Measurements from ENCODE around the gene CHEK1. TPM values are rescaled to one million over a fixed set of nuclear protein-coding genes. Genes with fewer than 3 reads are reported as not detected.

CHEK1 gene
- total RNA-seq, 1 donor from 2014 or later, result 52.7 TPM

DNA sequence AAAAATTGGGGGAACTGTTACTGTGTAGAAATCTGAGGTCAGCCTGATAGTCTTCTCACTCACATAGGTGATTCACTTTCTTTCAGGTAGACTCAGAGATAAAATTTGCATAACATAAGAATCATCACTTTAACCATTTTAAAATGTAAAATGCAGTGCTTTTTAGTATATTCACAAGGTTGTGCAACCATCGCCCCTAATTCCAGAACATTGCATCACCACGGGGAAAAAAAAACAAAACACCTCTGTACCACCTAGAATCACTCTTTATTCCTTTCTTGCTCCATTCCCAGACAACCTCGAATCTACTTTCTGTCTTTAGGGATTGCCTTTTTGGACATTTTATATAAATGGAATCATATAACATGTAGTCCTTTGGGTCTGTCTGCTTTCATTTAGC lies 20.9 kb downstream of the CHEK1 start:
- DNase-seq (ENCODE audit: low spot score, unreplicated experiment), result no peak
- Mint-ChIP-seq H3K9me3 (ENCODE audit: low read depth) (no peaks in the 10 kb centered on the region), H3K4me3 (ENCODE audit: low read depth) (no peak overlapping the region), H3K4me1 (ENCODE audit: low read depth) (no peaks in the 10 kb centered on the region), H3K27ac (no peak overlapping the region), H3K36me3 (ENCODE audit: insufficient read depth) (peaks cover 27% of the 10 kb centered on the region), H3K27me3 (no peaks in the 10 kb centered on the region)
- TF ChIP-seq, protein P1, sequence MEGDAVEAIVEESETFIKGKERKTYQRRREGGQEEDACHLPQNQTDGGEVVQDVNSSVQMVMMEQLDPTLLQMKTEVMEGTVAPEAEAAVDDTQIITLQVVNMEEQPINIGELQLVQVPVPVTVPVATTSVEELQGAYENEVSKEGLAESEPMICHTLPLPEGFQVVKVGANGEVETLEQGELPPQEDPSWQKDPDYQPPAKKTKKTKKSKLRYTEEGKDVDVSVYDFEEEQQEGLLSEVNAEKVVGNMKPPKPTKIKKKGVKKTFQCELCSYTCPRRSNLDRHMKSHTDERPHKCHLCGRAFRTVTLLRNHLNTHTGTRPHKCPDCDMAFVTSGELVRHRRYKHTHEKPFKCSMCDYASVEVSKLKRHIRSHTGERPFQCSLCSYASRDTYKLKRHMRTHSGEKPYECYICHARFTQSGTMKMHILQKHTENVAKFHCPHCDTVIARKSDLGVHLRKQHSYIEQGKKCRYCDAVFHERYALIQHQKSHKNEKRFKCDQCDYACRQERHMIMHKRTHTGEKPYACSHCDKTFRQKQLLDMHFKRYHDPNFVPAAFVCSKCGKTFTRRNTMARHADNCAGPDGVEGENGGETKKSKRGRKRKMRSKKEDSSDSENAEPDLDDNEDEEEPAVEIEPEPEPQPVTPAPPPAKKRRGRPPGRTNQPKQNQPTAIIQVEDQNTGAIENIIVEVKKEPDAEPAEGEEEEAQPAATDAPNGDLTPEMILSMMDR (IDR thresholded peaks at IDR 0.05; ENCODE audit: unreplicated experiment), result no peak

DNA sequence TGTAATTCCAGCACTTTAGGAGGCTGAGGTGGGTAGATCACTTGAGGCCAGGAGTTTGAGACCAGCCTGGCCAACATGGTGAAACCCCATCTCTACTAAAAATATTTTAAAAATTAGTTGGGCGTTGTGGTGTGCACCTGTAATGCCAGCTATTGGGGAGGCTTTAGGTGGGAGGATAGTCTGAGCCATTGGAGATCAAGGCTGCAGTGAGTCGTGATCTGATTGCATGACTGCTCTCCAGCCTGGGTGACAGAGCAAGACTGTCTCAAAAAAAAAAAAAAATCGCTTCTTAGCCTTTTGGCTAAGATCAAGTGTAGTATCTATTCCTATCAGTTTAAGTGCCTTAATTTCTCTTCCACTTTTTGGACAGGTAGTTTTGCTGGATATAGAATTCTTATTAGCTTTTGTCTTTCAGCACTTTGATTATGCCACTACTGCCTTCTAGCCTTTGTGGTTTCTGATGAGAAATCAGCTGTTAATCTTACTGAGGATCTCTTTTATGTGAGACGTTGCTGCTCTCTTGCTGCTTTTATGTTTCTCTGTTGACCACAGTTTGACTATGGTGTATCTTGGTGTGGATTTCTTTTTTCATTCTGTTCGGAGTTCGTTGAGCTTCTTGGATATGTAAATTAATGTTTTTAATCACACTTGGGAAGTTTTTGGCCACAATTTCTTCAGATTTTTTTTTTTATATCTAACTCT lies 24.7 kb downstream of the CHEK1 start:
- TF ChIP-seq, protein P1 (IDR thresholded peaks at IDR 0.05; ENCODE audit: unreplicated experiment), result no peak
- H3K4me3 Mint-ChIP-seq (ENCODE audit: low read depth), result no peak overlapping the region
- no peaks in the 10 kb centered on the region for H3K9me3 Mint-ChIP-seq (ENCODE audit: low read depth)
- H3K27ac Mint-ChIP-seq, result no peak overlapping the region
- H3K4me1 Mint-ChIP-seq (ENCODE audit: low read depth), result no peaks in the 10 kb centered on the region
- no peaks in the 10 kb centered on the region for H3K27me3 Mint-ChIP-seq
- DNase-seq (ENCODE audit: low spot score, unreplicated experiment), result no peak
- peaks cover 22% of the 10 kb centered on the region for H3K36me3 Mint-ChIP-seq (ENCODE audit: insufficient read depth)

DNA sequence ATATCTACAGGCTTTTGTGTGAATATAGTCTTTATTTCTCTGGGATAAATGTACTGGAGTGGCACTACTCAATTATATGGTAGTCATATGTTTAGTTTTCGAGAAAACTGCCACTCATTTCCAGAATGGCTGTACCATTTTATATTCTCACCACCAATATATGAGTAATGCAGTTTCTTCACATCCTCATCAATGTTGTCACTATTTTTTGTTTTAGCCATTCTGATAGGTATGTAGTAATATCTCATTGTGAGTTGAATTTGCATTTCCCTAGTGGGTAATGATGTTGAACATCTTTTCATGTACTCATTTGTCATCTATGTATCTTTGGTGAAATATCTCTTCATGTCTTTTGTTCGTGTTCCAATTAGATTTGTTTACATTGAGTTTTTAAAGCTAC lies 37.7 kb downstream of the CHEK1 start:
- TF ChIP-seq, protein P1 (IDR thresholded peaks at IDR 0.05; ENCODE audit: unreplicated experiment), result no peak
- H3K27ac Mint-ChIP-seq, result no peak overlapping the region
- no peaks in the 10 kb centered on the region for H3K4me1 Mint-ChIP-seq (ENCODE audit: low read depth)
- H3K27me3 Mint-ChIP-seq, result no peaks in the 10 kb centered on the region
- H3K36me3 Mint-ChIP-seq (ENCODE audit: insufficient read depth), result peaks cover 47% of the 10 kb centered on the region
- peaks cover 33% of the 10 kb centered on the region for H3K9me3 Mint-ChIP-seq (ENCODE audit: low read depth)
- no peak overlapping the region for H3K4me3 Mint-ChIP-seq (ENCODE audit: low read depth)
- no peak for DNase-seq (ENCODE audit: low spot score, unreplicated experiment)

DNA sequence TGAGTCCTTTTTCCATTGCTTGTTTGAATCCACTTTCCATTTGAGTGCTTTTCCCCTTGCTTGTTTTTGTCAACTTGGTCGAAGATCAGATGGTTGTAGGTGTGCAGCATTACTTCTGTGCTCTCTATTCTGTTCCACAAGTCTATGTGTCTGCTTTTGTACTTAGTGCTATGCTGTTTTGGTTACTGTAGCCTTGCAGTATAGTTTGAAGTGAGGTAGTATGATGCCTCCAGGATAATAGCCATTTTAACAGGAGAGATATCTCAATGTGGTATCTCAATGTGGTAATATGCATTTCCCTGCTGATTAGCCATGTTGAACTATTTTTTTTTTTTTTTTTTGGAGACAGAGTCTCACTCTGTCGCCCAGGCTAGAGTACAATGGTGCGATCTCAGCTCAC lies 38.9 kb downstream of the CHEK1 start:
- peaks cover 46% of the 10 kb centered on the region for H3K36me3 Mint-ChIP-seq (ENCODE audit: insufficient read depth)
- H3K4me1 Mint-ChIP-seq (ENCODE audit: low read depth), result no peaks in the 10 kb centered on the region
- H3K4me3 Mint-ChIP-seq (ENCODE audit: low read depth), result no peak overlapping the region

DNA sequence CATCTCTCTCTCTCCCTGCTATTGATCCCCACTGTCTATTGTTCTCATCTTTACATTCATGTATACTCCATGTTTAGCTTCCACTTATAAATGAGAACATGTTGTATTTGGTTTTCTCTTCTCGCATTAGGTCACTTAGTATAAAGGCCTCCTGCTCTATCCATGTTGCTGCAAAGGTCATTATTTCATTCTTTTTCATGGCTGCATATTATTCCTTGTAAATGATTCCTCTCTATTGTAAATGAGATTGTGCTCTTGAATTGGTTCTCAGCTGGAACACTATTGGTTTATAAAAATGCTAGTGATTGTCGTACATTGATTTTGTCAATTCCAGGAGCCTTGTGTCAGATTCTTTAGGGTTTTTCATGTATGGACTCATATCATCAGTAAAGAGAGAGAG lies 42.2 kb downstream of the CHEK1 start:
- Mint-ChIP-seq H3K4me3 (ENCODE audit: low read depth) (no peak overlapping the region), H3K36me3 (ENCODE audit: insufficient read depth) (peaks cover 46% of the 10 kb centered on the region), H3K4me1 (ENCODE audit: low read depth) (no peaks in the 10 kb centered on the region), H3K27me3 (no peaks in the 10 kb centered on the region), H3K9me3 (ENCODE audit: low read depth) (peaks cover 33% of the 10 kb centered on the region), H3K27ac (no peak overlapping the region)
- TF ChIP-seq, protein P1 (IDR thresholded peaks at IDR 0.05; ENCODE audit: unreplicated experiment), result no peak
- DNase-seq (ENCODE audit: low spot score, unreplicated experiment), result no peak

More for the DNA sequence above, 38.9 kb downstream of the CHEK1 start:
- Mint-ChIP-seq H3K9me3 (ENCODE audit: low read depth) (peaks cover 33% of the 10 kb centered on the region), H3K27ac (no peak overlapping the region), H3K27me3 (no peaks in the 10 kb centered on the region)
- TF ChIP-seq, protein P1 (IDR thresholded peaks at IDR 0.05; ENCODE audit: unreplicated experiment), result no peak
- DNase-seq (ENCODE audit: low spot score, unreplicated experiment), result no peak

All from progenitor cell of endocrine pancreas (in vitro differentiated cells).